CD4-positive, alpha-beta T cell (primary cell): ENCODE data around the gene RHBDL1. TPM values are rescaled to one million over a fixed set of nuclear protein-coding genes. Genes with fewer than 3 reads are reported as not detected.

Source experiments
- ATAC-seq: fragments of 200-7000 bp; cut with Tn5 transposase; one replicate; pipeline ENCODE4 v1.10.0; 2022; ENCODE audit warnings: mild to moderate bottlenecking; ENCODE audit not compliant: poor library complexity
- CTCF ChIA-PET: fragments of 350-600 bp; sonication (Branson Sonifier 250); formaldehyde crosslinking; loops from one replicate; lab custom pipeline; 2021; ENCODE audit warnings: antibody characterized with exemption, inconsistent platforms; lab: Charles Lee
- POLR2A ChIA-PET: fragments of 350-600 bp; sonication (Branson Sonifier 250); formaldehyde crosslinking; loops from one replicate; lab custom pipeline; 2021; ENCODE audit warnings: antibody characterized with exemption, inconsistent platforms; lab: Charles Lee
- DNase-seq, 14 experiments: peaks; one replicate each; pipeline ENCODE4 v3.0.0-alpha.2; 2013 to 2020; ENCODE audit warnings: mixed read lengths in 2 of 14
- H3K27ac ChIP-seq, 2 donors: one replicate each; pipeline versions ENCODE4 v1.5.1 to v1.7.0; 2013; ENCODE audit warnings: low read length in 2 of 2, low read depth in 1 of 2, mild to moderate bottlenecking in 1 of 2
- H3K27me3 ChIP-seq, 2 experiments: 1 replicate in 1 of 2; 2 replicates in 1 of 2; pipeline versions ENCODE4 v1.6.1 to v1.7.0; 2013; ENCODE audit warnings: low read length in 2 of 2, control low read depth in 1 of 2, mild to moderate bottlenecking in 1 of 2, moderate library complexity in 1 of 2; ENCODE audit not compliant: insufficient read depth in 2 of 2, control insufficient read depth in 1 of 2
- H3K36me3 ChIP-seq: one replicate; pipeline ENCODE4 v1.6.1; 2013; ENCODE audit warnings: low read length, control low read depth; ENCODE audit not compliant: insufficient read depth
- H3K4me1 ChIP-seq: one replicate; pipeline ENCODE4 v1.6.1; 2013; ENCODE audit warnings: low read length, control low read depth; ENCODE audit not compliant: insufficient read depth
- H3K4me3 ChIP-seq: one replicate; pipeline ENCODE4 v1.5.1; 2013; ENCODE audit warnings: mild to moderate bottlenecking, low read length, moderate library complexity
- H3K9me3 ChIP-seq, 2 experiments: 1 replicate in 1 of 2; 2 replicates in 1 of 2; pipeline versions ENCODE4 v1.6.1 to v1.7.0; 2013; ENCODE audit warnings: low read length in 2 of 2, mild to moderate bottlenecking in 2 of 2, control low read depth in 1 of 2, moderate library complexity in 1 of 2; ENCODE audit not compliant: control insufficient read depth in 1 of 2, insufficient read depth in 1 of 2
- H3K27ac Mint-ChIP-seq: one replicate; pipeline ENCODE4 v1.8.0; 2020; ENCODE audit warnings: mixed read lengths
- H3K27me3 Mint-ChIP-seq: one replicate; pipeline ENCODE4 v1.8.0; 2021; ENCODE audit warnings: mixed read lengths
- H3K36me3 Mint-ChIP-seq: one replicate; pipeline ENCODE4 v1.8.0; 2021; ENCODE audit warnings: low read depth, mixed read lengths
- H3K4me1 Mint-ChIP-seq: one replicate; pipeline ENCODE4 v1.8.0; 2021; ENCODE audit warnings: low read depth, mixed read lengths
- H3K4me3 Mint-ChIP-seq: one replicate; pipeline ENCODE4 v1.8.0; 2020; ENCODE audit warnings: mild to moderate bottlenecking, mixed read lengths
- H3K9me3 Mint-ChIP-seq: one replicate; pipeline ENCODE4 v1.8.0; 2020; ENCODE audit warnings: mixed read lengths
- intact Hi-C, 2 experiments: fragments of 100-400 bp; cut with DNase I in 1 of 2; cut with micrococcal nuclease in 1 of 2; formaldehyde crosslinking; loops; one replicate each; pipeline versions ENCODE4 v1.15.1 to v1.9.0; 2023 to 2025; cut with DNase I, micrococcal nuclease
- total RNA-seq, 174 experiments: library from RNA in 2 of 174; stranded (reverse) in 2 of 174; gene quantifications; one replicate each; pipeline ENCODE4 v1.2.3 and lab custom pipeline; 2021 to 2026
- TF ChIP-seq, protein P1 (sequence below): fragments of 200-600 bp; IDR thresholded peaks from one replicate; pipeline ENCODE4 v1.8.0; 2022; ENCODE audit warnings: antibody characterized with exemption, mild to moderate bottlenecking

Gene RHBDL1
- total RNA-seq, 2 experiments from 2014 or later: 6.6 to 6.9 TPM

GRCh38 chr16:703406-703805, 27.9 kb downstream of the RHBDL1 start:
- ChIA-PET CTCF (no interaction called here), POLR2A (interaction anchor here (1.6 kb wide), 1 partner anchor 8 kb away, joined by 10 read pairs; no protein-coding TSS in a partner anchor)
- Histone ChIP-seq H3K4me1 (peaks cover 60% of the 10 kb centered on the region), H3K4me3 (no peak overlapping the region), H3K9me3 (peaks cover 0 to 62% of the 10 kb centered on the region in 2 experiments), H3K27me3 (peaks cover 62 to 67% of the 10 kb centered on the region in 2 experiments), H3K36me3 (no peaks in the 10 kb centered on the region), H3K27ac (no peak overlapping the region)
- TF ChIP-seq, protein P1, sequence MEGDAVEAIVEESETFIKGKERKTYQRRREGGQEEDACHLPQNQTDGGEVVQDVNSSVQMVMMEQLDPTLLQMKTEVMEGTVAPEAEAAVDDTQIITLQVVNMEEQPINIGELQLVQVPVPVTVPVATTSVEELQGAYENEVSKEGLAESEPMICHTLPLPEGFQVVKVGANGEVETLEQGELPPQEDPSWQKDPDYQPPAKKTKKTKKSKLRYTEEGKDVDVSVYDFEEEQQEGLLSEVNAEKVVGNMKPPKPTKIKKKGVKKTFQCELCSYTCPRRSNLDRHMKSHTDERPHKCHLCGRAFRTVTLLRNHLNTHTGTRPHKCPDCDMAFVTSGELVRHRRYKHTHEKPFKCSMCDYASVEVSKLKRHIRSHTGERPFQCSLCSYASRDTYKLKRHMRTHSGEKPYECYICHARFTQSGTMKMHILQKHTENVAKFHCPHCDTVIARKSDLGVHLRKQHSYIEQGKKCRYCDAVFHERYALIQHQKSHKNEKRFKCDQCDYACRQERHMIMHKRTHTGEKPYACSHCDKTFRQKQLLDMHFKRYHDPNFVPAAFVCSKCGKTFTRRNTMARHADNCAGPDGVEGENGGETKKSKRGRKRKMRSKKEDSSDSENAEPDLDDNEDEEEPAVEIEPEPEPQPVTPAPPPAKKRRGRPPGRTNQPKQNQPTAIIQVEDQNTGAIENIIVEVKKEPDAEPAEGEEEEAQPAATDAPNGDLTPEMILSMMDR: no peak
- Mint-ChIP-seq H3K9me3 (no peaks in the 10 kb centered on the region), H3K4me3 (no peak overlapping the region), H3K27ac (no peak overlapping the region), H3K27me3 (peaks cover 42% of the 10 kb centered on the region), H3K36me3 (no peaks in the 10 kb centered on the region), H3K4me1 (no peaks in the 10 kb centered on the region)
- intact Hi-C loops: no loop called here
- ATAC-seq: no peak
- no peak for DNase-seq

GRCh38 chr16:704047-704446, 28.6 kb downstream of the RHBDL1 start:
- TF ChIP-seq, protein P1: no peak
- DNase-seq (no peak), ATAC-seq (no peak)
- H3K36me3 Mint-ChIP-seq: no peaks in the 10 kb centered on the region
- intact Hi-C loops: no loop called here
- Histone ChIP-seq H3K36me3 (no peaks in the 10 kb centered on the region), H3K4me1 (peaks cover 54% of the 10 kb centered on the region), H3K27ac (no peak overlapping the region), H3K9me3 (peaks cover 0 to 62% of the 10 kb centered on the region in 2 experiments), H3K4me3 (no peak overlapping the region), H3K27me3 (peaks cover 68 to 72% of the 10 kb centered on the region in 2 experiments)
- H3K9me3 Mint-ChIP-seq: no peaks in the 10 kb centered on the region
- ChIA-PET CTCF (no interaction called here), POLR2A (interaction anchor here (1.0 to 1.6 kb wide), 3 partner anchors 9 to 24 kb away, joined by 3 to 10 read pairs (median 4); partner anchors contain the start of genes ANTKMT and STUB1)
- H3K27ac Mint-ChIP-seq: no peak overlapping the region
- peaks cover 48% of the 10 kb centered on the region for H3K27me3 Mint-ChIP-seq
- no peak overlapping the region for H3K4me3 Mint-ChIP-seq
- H3K4me1 Mint-ChIP-seq: no peaks in the 10 kb centered on the region

DNA sequence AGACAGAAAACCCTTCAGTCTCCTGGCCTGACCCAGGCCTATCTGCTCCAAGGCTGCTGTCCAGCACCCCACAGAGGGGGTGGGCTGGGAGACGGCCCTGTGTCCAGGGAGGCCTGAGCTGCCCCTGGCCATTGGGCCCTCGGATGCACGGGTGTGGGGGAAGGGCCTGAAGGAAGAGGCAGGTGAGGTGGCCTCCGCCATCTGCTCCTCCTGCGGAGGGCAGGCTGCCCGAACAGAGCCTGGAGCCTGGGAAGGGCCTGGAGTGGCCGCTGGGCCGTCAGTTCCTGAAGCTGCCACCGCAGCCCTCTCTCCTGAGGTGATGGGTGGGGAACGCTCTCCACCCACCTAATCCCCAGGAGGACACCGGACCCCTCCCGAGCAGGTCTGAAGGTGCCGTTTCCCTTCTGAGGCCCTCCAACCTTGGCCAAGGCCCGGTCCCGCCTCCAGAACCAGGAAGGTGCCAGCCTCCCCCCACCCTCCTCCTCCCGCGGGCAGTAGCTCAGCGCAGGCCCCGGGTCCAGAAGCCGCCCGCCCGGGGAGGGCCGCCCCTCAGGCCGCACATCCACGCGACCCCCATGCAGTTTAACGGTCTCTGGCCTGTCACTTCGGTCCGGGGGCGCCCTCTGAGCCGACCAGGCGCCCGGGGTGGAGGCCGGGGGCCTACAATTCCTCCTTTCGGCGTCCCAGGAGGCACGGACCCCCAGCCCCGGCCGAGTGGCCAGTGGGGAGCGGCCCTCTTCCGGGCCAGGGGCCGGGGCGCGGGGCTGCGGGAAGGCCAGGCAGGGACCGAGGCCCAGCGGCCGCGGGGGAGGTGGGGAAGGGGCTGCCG, 29.3 kb downstream of the RHBDL1 start:
- Histone ChIP-seq H3K27ac (no peak overlapping the region), H3K4me1 (peaks cover 47% of the 10 kb centered on the region), H3K36me3 (no peaks in the 10 kb centered on the region), H3K9me3 (peaks cover 0 to 69% of the 10 kb centered on the region in 2 experiments), H3K4me3 (no peak overlapping the region), H3K27me3 (peaks cover 75 to 76% of the 10 kb centered on the region in 2 experiments)
- intact Hi-C loops: no loop called here
- Mint-ChIP-seq H3K27me3 (peaks cover 56% of the 10 kb centered on the region), H3K4me1 (no peaks in the 10 kb centered on the region), H3K4me3 (no peak overlapping the region), H3K27ac (no peak overlapping the region), H3K36me3 (no peaks in the 10 kb centered on the region), H3K9me3 (no peaks in the 10 kb centered on the region)
- CTCF ChIA-PET: no interaction called here
- TF ChIP-seq, protein P1: no peak
- POLR2A ChIA-PET: interaction anchor here (1.0 to 1.6 kb wide), 3 partner anchors 9 to 24 kb away, joined by 3 to 10 read pairs (median 4); partner anchors contain the start of genes ANTKMT and STUB1
- ATAC-seq: no peak
- DNase-seq: no peak
